CD4-positive, alpha-beta T cell (primary cell): ENCODE measurements around the gene ITGB8. TPM values are rescaled to one million over a fixed set of nuclear protein-coding genes. Genes with fewer than 3 reads are reported as not detected.

Experiments
- ATAC-seq: fragments of 200-7000 bp; cut with Tn5 transposase; one replicate; pipeline ENCODE4 v1.10.0; 2022; ENCODE audit warnings: mild to moderate bottlenecking; ENCODE audit not compliant: poor library complexity
- CTCF ChIA-PET: fragments of 350-600 bp; sonication (Branson Sonifier 250); formaldehyde crosslinking; loops from one replicate; lab custom pipeline; 2021; ENCODE audit warnings: antibody characterized with exemption, inconsistent platforms; lab: Charles Lee
- POLR2A ChIA-PET: fragments of 350-600 bp; sonication (Branson Sonifier 250); formaldehyde crosslinking; loops from one replicate; lab custom pipeline; 2021; ENCODE audit warnings: antibody characterized with exemption, inconsistent platforms; lab: Charles Lee
- DNase-seq, 14 experiments: peaks; one replicate each; pipeline ENCODE4 v3.0.0-alpha.2; 2013 to 2020; ENCODE audit warnings: mixed read lengths in 2 of 14
- H3K27ac ChIP-seq, 2 donors: one replicate each; pipeline versions ENCODE4 v1.5.1 to v1.7.0; 2013; ENCODE audit warnings: low read length in 2 of 2, low read depth in 1 of 2, mild to moderate bottlenecking in 1 of 2
- H3K27me3 ChIP-seq, 2 experiments: 1 replicate in 1 of 2; 2 replicates in 1 of 2; pipeline versions ENCODE4 v1.6.1 to v1.7.0; 2013; ENCODE audit warnings: low read length in 2 of 2, control low read depth in 1 of 2, mild to moderate bottlenecking in 1 of 2, moderate library complexity in 1 of 2; ENCODE audit not compliant: insufficient read depth in 2 of 2, control insufficient read depth in 1 of 2
- H3K36me3 ChIP-seq: one replicate; pipeline ENCODE4 v1.6.1; 2013; ENCODE audit warnings: low read length, control low read depth; ENCODE audit not compliant: insufficient read depth
- H3K4me1 ChIP-seq: one replicate; pipeline ENCODE4 v1.6.1; 2013; ENCODE audit warnings: low read length, control low read depth; ENCODE audit not compliant: insufficient read depth
- H3K4me3 ChIP-seq: one replicate; pipeline ENCODE4 v1.5.1; 2013; ENCODE audit warnings: mild to moderate bottlenecking, low read length, moderate library complexity
- H3K9me3 ChIP-seq, 2 experiments: 1 replicate in 1 of 2; 2 replicates in 1 of 2; pipeline versions ENCODE4 v1.6.1 to v1.7.0; 2013; ENCODE audit warnings: low read length in 2 of 2, mild to moderate bottlenecking in 2 of 2, control low read depth in 1 of 2, moderate library complexity in 1 of 2; ENCODE audit not compliant: control insufficient read depth in 1 of 2, insufficient read depth in 1 of 2
- H3K27ac Mint-ChIP-seq: one replicate; pipeline ENCODE4 v1.8.0; 2020; ENCODE audit warnings: mixed read lengths
- H3K27me3 Mint-ChIP-seq: one replicate; pipeline ENCODE4 v1.8.0; 2021; ENCODE audit warnings: mixed read lengths
- H3K36me3 Mint-ChIP-seq: one replicate; pipeline ENCODE4 v1.8.0; 2021; ENCODE audit warnings: low read depth, mixed read lengths
- H3K4me1 Mint-ChIP-seq: one replicate; pipeline ENCODE4 v1.8.0; 2021; ENCODE audit warnings: low read depth, mixed read lengths
- H3K4me3 Mint-ChIP-seq: one replicate; pipeline ENCODE4 v1.8.0; 2020; ENCODE audit warnings: mild to moderate bottlenecking, mixed read lengths
- H3K9me3 Mint-ChIP-seq: one replicate; pipeline ENCODE4 v1.8.0; 2020; ENCODE audit warnings: mixed read lengths
- intact Hi-C, 2 experiments: fragments of 100-400 bp; cut with DNase I in 1 of 2; cut with micrococcal nuclease in 1 of 2; formaldehyde crosslinking; loops; one replicate each; pipeline versions ENCODE4 v1.15.1 to v1.9.0; 2023 to 2025; cut with DNase I, micrococcal nuclease
- total RNA-seq, 174 experiments: library from RNA in 2 of 174; stranded (reverse) in 2 of 174; gene quantifications; one replicate each; pipeline ENCODE4 v1.2.3 and lab custom pipeline; 2021 to 2026
- TF ChIP-seq, protein P1 (sequence below): fragments of 200-600 bp; IDR thresholded peaks from one replicate; pipeline ENCODE4 v1.8.0; 2022; ENCODE audit warnings: antibody characterized with exemption, mild to moderate bottlenecking

ITGB8 gene
- total RNA-seq, 2 experiments from 2014 or later: not detected

DNA sequence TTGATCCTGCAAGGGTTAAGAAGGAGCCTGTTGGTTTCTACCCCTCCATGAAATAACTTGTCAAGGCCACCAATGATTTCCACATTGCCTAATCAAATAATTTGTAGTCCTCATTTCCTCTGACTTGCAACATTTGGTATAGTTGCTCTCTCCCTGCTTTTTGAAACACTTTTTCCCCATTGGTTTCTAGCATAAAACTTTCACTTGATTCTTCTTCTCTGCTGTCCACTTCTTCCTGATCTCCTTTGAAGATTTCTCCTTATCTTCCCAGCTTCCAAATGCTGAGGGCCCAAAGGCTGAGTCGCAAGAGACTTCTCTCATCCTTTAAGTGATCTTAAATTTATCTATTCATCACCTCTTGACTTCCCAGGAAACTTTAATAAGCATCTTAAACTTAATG, 134.2 kb downstream of the ITGB8 start:
- H3K9me3 ChIP-seq: peaks cover 0 to 6% of the 10 kb centered on the region in 2 experiments
- Mint-ChIP-seq H3K36me3 (no peaks in the 10 kb centered on the region), H3K9me3 (no peaks in the 10 kb centered on the region), H3K4me3 (no peak overlapping the region), H3K4me1 (no peaks in the 10 kb centered on the region), H3K27me3 (no peaks in the 10 kb centered on the region), H3K27ac (no peak overlapping the region)
- ChIA-PET CTCF (no interaction called here), POLR2A (no interaction called here)
- no peak overlapping the region for H3K4me3 ChIP-seq
- no peaks in the 10 kb centered on the region for H3K27me3 ChIP-seq
- no peak overlapping the region for H3K27ac ChIP-seq
- intact Hi-C loops: no loop called here
- H3K36me3 ChIP-seq: no peaks in the 10 kb centered on the region
- no peak for ATAC-seq
- TF ChIP-seq, protein P1, sequence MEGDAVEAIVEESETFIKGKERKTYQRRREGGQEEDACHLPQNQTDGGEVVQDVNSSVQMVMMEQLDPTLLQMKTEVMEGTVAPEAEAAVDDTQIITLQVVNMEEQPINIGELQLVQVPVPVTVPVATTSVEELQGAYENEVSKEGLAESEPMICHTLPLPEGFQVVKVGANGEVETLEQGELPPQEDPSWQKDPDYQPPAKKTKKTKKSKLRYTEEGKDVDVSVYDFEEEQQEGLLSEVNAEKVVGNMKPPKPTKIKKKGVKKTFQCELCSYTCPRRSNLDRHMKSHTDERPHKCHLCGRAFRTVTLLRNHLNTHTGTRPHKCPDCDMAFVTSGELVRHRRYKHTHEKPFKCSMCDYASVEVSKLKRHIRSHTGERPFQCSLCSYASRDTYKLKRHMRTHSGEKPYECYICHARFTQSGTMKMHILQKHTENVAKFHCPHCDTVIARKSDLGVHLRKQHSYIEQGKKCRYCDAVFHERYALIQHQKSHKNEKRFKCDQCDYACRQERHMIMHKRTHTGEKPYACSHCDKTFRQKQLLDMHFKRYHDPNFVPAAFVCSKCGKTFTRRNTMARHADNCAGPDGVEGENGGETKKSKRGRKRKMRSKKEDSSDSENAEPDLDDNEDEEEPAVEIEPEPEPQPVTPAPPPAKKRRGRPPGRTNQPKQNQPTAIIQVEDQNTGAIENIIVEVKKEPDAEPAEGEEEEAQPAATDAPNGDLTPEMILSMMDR: no peak
- H3K4me1 ChIP-seq: no peaks in the 10 kb centered on the region
- DNase-seq: no peak

Other genes starting within 250 kb of the ITGB8 start
- under 1 TPM; 0.05 to 0.14 TPM for gene MACC1, start 113.5 kb upstream of the ITGB8 start, total RNA-seq